ENCODE measurements around the gene SHISA6.

- TF ChIP-seq POLR2AphosphoS5 (IDR thresholded peaks at IDR 0.05) = no peak
- TF ChIP-seq CTCF (IDR thresholded peaks at IDR 0.05; ENCODE audit: poor library complexity, severe bottlenecking) = no peak
- no peak for TF ChIP-seq MXI1 (conservative IDR thresholded peaks at IDR 0.05; ENCODE audit: poor library complexity, severe bottlenecking)
- no peak for TF ChIP-seq SMC3 (conservative IDR thresholded peaks at IDR 0.05; ENCODE audit: poor library complexity)
- TF ChIP-seq EZH2 (IDR thresholded peaks at IDR 0.05; ENCODE audit: borderline replicate concordance, insufficient read depth, low read length, poor library complexity, severe bottlenecking) = no peak
- TF ChIP-seq EP300 (conservative IDR thresholded peaks at IDR 0.05; ENCODE audit: poor library complexity, severe bottlenecking) = no peak
- TF ChIP-seq TAF1 (IDR thresholded peaks at IDR 0.05; ENCODE audit: low read depth) = no peak
- no peak for TF ChIP-seq REST (IDR thresholded peaks at IDR 0.05; ENCODE audit: borderline replicate concordance)
- no peak for TF ChIP-seq RAD21 (conservative IDR thresholded peaks at IDR 0.05)
Measured at GRCh38 chr17:11387610-11388009, 146.6 kb downstream of the SHISA6 start.
